EH (cell line): ENCODE measurements around the gene MEG3.

ENCODE experiments used
- DNase-seq: peaks from one replicate; pipeline ENCODE4 v3.0.0-alpha.2; 2015; ENCODE audit warnings: low read depth

The MEG3 gene

DNA sequence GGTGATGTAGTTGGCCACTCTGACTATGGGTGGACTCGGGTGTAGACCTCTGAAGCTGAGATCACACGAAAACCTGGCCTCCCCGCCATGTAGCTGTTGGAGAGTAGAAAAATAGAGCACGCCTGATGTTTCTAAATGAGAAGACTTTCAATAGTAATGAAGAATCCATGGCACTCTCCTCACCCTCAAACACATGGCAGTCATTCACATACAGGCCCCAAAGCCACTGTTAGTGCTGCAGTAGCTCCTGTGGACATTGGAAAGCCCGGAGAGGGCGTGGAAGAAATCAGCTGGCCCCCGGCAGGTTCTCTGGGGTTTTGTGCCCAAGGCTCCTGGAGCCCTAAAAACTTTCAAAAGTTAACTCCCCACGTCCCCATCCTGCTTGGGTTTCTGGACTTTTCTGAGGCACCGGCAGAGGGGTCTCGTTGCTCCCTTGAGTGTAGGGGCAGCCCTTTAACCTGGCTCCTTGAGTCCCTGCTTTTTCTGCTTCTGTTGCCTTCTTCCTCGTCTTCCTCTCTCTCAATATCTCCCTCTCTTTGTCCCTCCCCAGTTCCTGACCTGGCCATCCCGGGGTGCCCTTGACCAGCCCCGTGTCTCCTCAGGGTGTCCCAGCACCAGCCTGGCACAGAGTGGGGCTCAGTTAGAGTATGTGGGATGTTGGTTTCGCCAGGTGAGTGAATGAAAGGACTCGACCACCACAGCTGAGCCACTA, 8.3 kb downstream of the MEG3 start:
- no peak for DNase-seq

GRCh38 chr14:100834794-100835547, 9.1 kb downstream of the MEG3 start:
- no peak for DNase-seq

DNA sequence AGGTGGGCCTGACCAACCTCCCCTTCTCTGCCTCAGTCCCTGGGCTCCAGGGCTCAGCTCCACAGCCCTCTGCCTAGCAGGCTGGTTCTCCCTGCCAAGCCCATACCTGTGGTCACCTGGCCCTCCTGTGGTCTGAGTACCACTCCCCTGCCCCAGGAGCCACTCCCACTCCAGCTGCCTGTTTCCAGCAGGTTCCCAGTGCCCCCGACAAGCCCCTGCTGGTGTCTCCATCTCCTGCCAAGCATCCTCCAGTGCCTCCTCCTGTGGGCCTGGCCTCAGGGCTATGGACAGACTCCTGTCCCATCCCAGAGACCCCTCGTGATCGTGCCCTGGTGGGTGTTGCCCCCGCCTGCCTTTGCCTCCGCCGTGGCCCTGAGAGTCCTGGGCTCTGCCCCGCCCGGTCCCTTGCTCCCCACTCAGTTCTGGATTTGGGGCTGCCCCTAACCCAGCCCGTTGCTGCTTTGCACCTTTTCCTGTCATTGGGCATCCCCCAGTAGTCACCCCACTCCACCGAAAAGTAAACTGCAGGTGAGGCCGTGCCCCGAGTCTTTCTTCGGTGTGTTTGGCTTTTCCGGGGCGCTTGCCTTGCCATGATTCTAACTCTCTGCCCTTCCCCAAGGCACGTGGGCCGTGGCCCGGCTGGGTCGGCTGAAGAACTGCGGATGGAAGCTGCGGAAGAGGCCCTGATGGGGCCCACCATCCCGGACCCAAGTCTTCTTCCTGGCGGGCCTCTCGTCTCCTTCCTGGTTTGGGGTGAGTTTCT, 9.8 kb downstream of the MEG3 start:
- DNase-seq: no peak

GRCh38 chr14:100836311-100836805, 10.4 kb downstream of the MEG3 start:
- DNase-seq: no peak

DNA sequence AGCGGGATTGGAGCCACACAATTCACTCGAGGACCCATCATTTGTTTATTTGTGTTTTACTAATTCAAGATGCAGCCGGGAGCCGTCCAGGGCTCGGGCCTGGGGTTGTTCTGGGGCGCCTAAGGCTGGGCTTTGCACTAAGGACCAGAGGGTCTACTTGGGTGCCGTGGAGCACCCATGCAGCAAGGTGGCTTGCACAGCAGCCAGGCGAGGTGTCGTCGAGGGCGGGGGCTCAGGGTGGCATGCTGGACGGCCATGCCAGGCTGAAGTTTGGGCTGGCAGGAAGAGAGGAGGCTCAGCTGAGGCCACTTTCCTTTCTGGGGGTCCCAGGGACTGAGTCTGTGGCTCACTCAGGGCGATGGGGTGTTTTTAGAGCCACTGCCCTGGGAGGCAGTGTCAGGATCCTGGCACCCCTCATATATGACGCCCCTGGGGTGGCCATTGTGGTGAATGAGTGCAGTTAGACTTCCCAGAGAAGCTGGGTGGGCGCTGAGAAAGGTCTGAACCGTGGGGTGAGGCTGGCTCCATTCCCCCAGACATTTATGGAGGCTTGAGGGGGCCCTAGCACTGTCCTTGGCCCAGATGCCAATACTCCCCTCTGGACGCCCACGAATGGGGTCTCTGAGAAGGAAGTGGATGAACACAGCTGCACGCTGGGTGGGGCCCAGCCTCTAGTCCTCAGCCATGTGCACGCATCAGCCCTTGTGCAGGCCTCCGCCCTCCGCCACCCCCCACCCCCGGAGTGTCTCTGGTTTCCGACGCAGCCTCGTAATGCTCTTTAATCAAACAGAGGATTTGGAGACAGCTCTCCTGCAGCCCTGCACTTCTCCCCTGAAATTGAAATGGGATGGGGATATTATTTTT, 11.3 kb downstream of the MEG3 start:
- no peak for DNase-seq

DNA sequence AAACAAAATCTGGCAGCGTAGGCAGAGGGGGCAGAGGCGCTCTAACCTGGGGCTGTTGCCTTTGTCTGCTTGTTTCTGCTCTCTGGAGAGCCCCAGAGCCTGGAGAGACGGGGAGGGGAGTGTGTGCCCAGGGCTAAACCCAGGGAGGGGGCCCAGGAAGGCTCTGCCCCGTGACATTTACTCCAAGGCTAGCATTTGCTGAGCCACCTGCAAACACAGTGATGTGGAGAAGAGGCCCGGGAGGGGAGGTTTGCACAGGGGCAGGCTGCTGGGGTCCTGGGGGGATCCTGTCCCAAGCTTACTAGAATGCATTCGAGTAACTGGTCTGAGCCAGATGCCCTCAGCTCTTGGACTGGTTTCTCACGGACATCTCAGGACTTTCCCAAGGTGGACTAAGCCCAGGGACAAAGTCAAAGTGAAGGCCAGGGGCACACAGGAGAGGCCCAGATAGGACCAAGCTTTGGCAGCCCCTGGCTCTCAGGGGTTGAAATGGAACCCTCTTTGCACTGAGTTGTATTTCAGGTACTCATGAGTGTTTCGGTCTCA, 12.0 kb downstream of the MEG3 start:
- no peak for DNase-seq

DNA sequence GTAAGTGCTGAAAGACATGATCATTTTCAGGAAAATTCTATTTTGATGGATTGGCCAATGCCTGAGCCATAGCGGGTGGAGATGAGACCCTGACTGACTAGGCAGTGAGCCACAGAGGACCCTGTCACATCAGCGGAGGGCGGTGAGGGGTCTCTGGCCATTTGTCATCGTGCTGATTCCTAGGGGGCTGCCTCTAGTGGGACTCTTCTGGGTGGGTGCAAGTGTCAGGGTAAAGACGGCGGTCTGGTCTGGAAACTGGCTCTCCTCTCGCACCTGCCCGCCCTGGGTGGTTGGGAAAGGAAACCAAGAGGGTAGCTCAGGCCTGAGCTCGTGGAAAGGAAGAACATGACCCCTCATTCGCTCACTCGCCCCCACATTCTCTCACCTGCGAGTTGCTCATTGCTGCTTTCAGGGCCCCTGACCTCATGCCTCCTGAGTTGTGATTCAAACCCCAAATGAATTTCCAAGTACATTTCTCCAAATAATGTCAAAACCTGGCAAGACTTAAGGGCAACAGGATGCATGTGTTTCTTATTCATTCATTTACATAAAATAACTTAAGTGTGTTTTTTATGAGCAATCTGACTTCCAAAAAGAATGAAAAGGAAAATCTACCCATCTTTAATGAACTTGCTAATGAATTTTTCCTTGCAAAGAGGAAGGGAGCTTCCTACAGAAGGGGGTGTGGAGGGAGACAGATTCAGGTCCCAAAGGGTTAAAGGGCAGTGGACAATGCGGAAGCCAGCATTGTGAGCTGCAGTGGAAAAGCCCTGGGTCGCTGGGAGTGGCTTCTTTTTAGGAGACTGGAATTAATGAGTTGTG, 12.8 kb downstream of the MEG3 start:
- DNase-seq: no peak

DNA sequence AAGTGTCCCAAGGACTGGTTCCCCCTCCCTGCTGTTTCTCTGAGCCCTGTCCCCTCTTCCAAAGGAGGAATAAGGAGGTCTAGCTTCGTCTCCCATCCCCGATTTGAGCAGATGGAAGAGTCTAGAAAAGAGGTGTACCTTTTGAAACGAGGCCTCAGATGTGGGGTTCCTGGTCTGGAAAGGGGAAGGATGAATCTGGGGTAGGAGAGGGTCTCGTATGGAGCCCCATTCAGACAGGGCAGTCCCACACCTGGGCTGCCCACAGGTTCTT, 13.3 kb downstream of the MEG3 start:
- DNase-seq: no peak

- no peak for DNase-seq
Observed at GRCh38 chr14:100839681-100840111, 13.8 kb downstream of the MEG3 start.

- DNase-seq: no peak
Observed at GRCh38 chr14:100840286-100841065, 14.6 kb downstream of the MEG3 start.

DNA sequence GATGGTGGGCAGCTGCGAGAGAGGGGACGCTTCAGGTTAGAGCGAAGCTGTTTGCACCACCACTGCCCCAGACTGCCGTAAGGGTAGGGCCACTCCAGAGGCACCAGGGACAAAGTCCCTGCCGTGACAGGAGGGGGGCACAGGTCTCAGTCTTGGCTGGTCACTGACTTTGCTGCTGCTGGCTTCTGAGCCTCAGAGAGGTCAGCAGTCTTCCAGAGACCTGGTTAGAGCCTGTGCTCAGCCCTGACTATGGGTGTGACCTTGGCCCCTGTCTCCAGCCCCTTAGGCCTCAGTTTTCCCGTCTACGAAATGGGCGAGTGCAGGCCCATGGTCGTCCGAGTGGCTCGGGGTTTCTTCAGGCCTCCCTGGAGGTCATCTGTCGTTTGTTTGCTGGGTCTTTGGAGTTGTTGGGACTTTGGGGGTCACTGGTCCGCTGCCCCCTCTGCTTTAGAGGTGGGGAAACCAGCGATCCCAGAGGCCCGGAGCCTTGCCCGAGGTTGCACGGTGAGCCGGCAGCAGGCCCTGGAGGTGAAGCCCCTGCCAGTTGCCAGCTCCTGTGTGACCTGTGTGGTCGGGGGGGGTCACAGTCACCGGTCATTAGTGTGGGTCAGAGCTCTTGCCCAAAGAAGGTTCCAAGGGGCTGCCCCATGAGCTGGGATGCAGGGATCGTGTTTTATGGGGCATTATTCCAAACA, 15.3 kb downstream of the MEG3 start:
- no peak for DNase-seq

GRCh38 chr14:100841761-100842403, 16.0 kb downstream of the MEG3 start:
- DNase-seq: no peak

DNA sequence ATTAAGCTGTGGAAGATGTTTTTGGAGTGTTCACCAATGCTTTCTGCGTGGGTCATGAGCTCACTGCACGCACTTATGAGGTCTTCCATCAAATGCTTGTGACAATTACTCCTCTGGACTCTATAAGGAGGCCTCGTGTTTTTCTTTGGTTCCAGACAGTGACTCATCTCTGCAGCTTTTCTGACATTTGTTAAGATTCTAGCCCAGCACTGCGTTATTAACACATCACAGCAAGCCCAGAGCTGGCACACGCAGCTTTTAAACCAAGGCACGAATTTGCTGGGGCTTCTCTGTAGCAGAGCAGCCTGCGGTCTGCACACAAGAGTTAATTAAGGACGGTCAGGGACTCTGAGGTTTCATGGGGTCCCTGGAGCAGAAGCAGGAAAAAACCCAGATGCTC, 16.9 kb downstream of the MEG3 start:
- peak; percentile 91 for DNase-seq

DNA sequence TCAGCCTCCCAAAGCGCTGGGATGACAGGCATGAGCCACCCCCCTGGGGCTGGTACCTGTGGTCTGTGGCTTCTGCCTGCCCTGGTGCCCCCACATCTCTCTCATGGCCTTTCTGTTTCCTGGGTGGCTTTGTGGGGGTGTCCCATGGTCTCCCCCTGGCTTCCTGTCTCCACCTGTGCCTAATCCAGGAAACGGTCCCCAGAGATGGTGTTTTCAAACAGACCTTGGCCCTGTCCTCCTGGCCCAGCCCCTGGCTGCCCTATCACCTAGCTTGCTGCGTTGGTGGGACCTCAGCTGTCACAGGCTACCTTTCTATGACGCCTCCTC, 18.1 kb downstream of the MEG3 start:
- no peak for DNase-seq

- no peak for DNase-seq
Observed at GRCh38 chr14:100844421-100844820, 18.5 kb downstream of the MEG3 start.

- no peak for DNase-seq
Observed at GRCh38 chr14:100844846-100845245, 18.9 kb downstream of the MEG3 start.

- DNase-seq: no peak
Observed at GRCh38 chr14:100845341-100845740, 19.4 kb downstream of the MEG3 start.

GRCh38 chr14:100846309-100846859, 20.5 kb downstream of the MEG3 start:
- DNase-seq: no peak
